Hematopoietic multipotent progenitor cell (in vitro differentiated cells): ENCODE results near the gene CTSF. TPM values are rescaled to one million over a fixed set of nuclear protein-coding genes. Genes with fewer than 3 reads are reported as not detected.
"Not testable (repeated sequence)": the region's sequence is repeated elsewhere in the genome, so short reads cannot be mapped to it uniquely, and the experiment has no call there.

Source experiments
- DNase-seq, 3 donors: peaks; one replicate each; pipeline ENCODE4 v3.0.0-alpha.2; 2011 to 2015; ENCODE audit warnings: low read depth in 2 of 3, low spot score in 2 of 3
- total RNA-seq: library from RNA; depleted of rRNA; stranded (reverse); fragments of >200 nt; gene quantifications from one replicate; pipeline ENCODE4 v1.2.3, GENCODE V29; 2012

CTSF gene
- 65.2 TPM for total RNA-seq

GRCh38 chr11:66568124-66568916 is at the start of gene CTSF:
TSS of gene CTSF (minus strand) at chr11:66568606. CDS start at chr11:66568486, 120 bp downstream.
- peak in 2 of 3 donors; percentile 70 to 71 for DNase-seq

- no peak for DNase-seq
Measured at GRCh38 chr11:66617155-66617834, 48.9 kb upstream of the CTSF start.

- DNase-seq = peak; percentile 95 to 99 (median 99)
Measured at GRCh38 chr11:66616379-66617154, 48.2 kb upstream of the CTSF start, which contains the start of gene RBM14. TSS of gene RBM14 (plus strand) at chr11:66616630. CDS start at chr11:66616721, 91 bp downstream.

- DNase-seq = no peak
Measured at GRCh38 chr11:66614073-66614472, 45.7 kb upstream of the CTSF start.

- no peak for DNase-seq
Measured at GRCh38 chr11:66612458-66612857, 44.1 kb upstream of the CTSF start.

GRCh38 chr11:66609721-66610617 is 41.6 kb upstream of the CTSF start:
- DNase-seq = peak in 1 of 3 donors; percentile 25

- no peak for DNase-seq
Measured at GRCh38 chr11:66607126-66607834, 38.9 kb upstream of the CTSF start.

GRCh38 chr11:66606608-66607007 is 38.2 kb upstream of the CTSF start:
- DNase-seq = not testable (repeated sequence)

- DNase-seq = peak in 2 of 3 donors; percentile 41 to 46
Measured at GRCh38 chr11:66604155-66604554, 35.7 kb upstream of the CTSF start.

GRCh38 chr11:66603072-66603471 is 34.7 kb upstream of the CTSF start:
- no peak for DNase-seq

- DNase-seq = no peak
Measured at GRCh38 chr11:66600631-66601233, 32.3 kb upstream of the CTSF start.

- DNase-seq = no peak
Measured at GRCh38 chr11:66600219-66600618, 31.8 kb upstream of the CTSF start.

GRCh38 chr11:66598993-66599392 is 30.6 kb upstream of the CTSF start:
- no peak for DNase-seq

GRCh38 chr11:66595245-66595904 is 27.0 kb upstream of the CTSF start:
- no peak for DNase-seq

- DNase-seq = no peak
Measured at GRCh38 chr11:66593650-66594049, 25.2 kb upstream of the CTSF start.

- DNase-seq = no peak
Measured at GRCh38 chr11:66593303-66593635, 24.9 kb upstream of the CTSF start.

- DNase-seq = peak; percentile 96 to 98 (median 97)
Measured at GRCh38 chr11:66592457-66593302, 24.3 kb upstream of the CTSF start, which contains the start of the genes CCDC87 and CCS. TSS of gene CCDC87 (minus strand) at chr11:66593063. CDS start at chr11:66593015, 48 bp downstream. TSS of gene CCS (plus strand) at chr11:66593185. CDS start at chr11:66593262, 77 bp downstream.
